Suppressor macrophage treated with lipopolysaccharide for 1 hour (primary cell): ENCODE results near the gene ABCG4.
"Not testable (repeated sequence)": the region's sequence is repeated elsewhere in the genome, so short reads cannot be mapped to it uniquely, and the experiment has no call there.

ENCODE experiments used
- DNase-seq, 3 donors: peaks; one replicate each; pipeline ENCODE4 v3.0.0-alpha.2; 2020 to 2022

ABCG4 gene

GRCh38 chr11:119185981-119186634, 37.3 kb downstream of the ABCG4 start:
- DNase-seq: no peak

- no peak for DNase-seq
These were observed 38.5 kb downstream of the ABCG4 start for GRCh38 chr11:119187123-119187892.

GRCh38 chr11:119188067-119188466, 39.2 kb downstream of the ABCG4 start:
- DNase-seq: no peak

- DNase-seq: no peak
These were observed 40.0 kb downstream of the ABCG4 start for GRCh38 chr11:119188887-119189286.

- DNase-seq: no peak
These were observed 40.5 kb downstream of the ABCG4 start for GRCh38 chr11:119189393-119189792.

- DNase-seq: no peak
These were observed 41.7 kb downstream of the ABCG4 start for GRCh38 chr11:119190531-119190930.

GRCh38 chr11:119191265-119191664, 42.4 kb downstream of the ABCG4 start:
- not testable (repeated sequence) for DNase-seq

GRCh38 chr11:119192111-119192510, 43.3 kb downstream of the ABCG4 start:
- peak; percentile 60 to 88 (median 84) for DNase-seq

- DNase-seq: no peak
These were observed 44.1 kb downstream of the ABCG4 start for GRCh38 chr11:119193001-119193400.

- DNase-seq: no peak
These were observed 44.8 kb downstream of the ABCG4 start for GRCh38 chr11:119193626-119194025.

GRCh38 chr11:119194811-119195440, 46.1 kb downstream of the ABCG4 start:
- DNase-seq: peak; percentile 35 to 54 (median 38)

- peak in 2 of 3 donors; percentile 28 to 52 for DNase-seq
These were observed 46.8 kb downstream of the ABCG4 start for GRCh38 chr11:119195680-119196079.

GRCh38 chr11:119196833-119197483, 48.1 kb downstream of the ABCG4 start:
- DNase-seq: peak; percentile 88 to 90 (median 88)

- DNase-seq: no peak
These were observed 50.1 kb downstream of the ABCG4 start for GRCh38 chr11:119198925-119199324.

GRCh38 chr11:119201236-119201635, 52.4 kb downstream of the ABCG4 start:
- DNase-seq: not testable (repeated sequence)

GRCh38 chr11:119202554-119202953, 53.7 kb downstream of the ABCG4 start:
- DNase-seq: no peak

GRCh38 chr11:119204066-119204465, 55.2 kb downstream of the ABCG4 start:
- DNase-seq: no peak

- DNase-seq: peak; percentile 72 to 79 (median 74)
These were observed 56.2 kb downstream of the ABCG4 start for GRCh38 chr11:119205080-119205479.

- DNase-seq: peak; percentile 91 to 98 (median 97)
These were observed 57.0 kb downstream of the ABCG4 start, which contains the start of gene CBL for GRCh38 chr11:119205574-119206510. Gene CBL (plus strand): TSS chr11:119206339. CDS start chr11:119206418, 79 bp downstream.

GRCh38 chr11:119206511-119207414, 57.9 kb downstream of the ABCG4 start:
- DNase-seq: peak; percentile 70 to 91 (median 83)
